Central memory CD8-positive, alpha-beta T cell (primary cell): ENCODE data around the gene CSTB.

Experiments
- ATAC-seq: fragments of 150-1000 bp; cut with Tn5 transposase; replicated peaks from 2 replicates; pipeline ENCODE4 v1.10.0; 2022; ENCODE audit warnings: mild to moderate bottlenecking, moderate FRiP score, moderate number of reproducible peaks; ENCODE audit not compliant: poor library complexity, severe bottlenecking; ENCODE audit errors: extremely low read depth
- DNase-seq, 2 donors: peaks; one replicate each; pipeline ENCODE4 v3.0.0; 2021; ENCODE audit warnings: low spot score in 2 of 2
- H3K27ac Mint-ChIP-seq: one replicate; pipeline ENCODE4 v1.8.0; 2022; ENCODE audit warnings: low read depth, mild to moderate bottlenecking, moderate library complexity, mixed read lengths
- H3K27me3 Mint-ChIP-seq: one replicate; pipeline ENCODE4 v1.8.0; 2022; ENCODE audit warnings: mixed read lengths
- H3K36me3 Mint-ChIP-seq: one replicate; pipeline ENCODE4 v1.8.0; 2022; ENCODE audit warnings: mild to moderate bottlenecking, moderate library complexity, mixed read lengths; ENCODE audit not compliant: insufficient read depth
- H3K4me1 Mint-ChIP-seq: one replicate; pipeline ENCODE4 v1.8.0; 2022; ENCODE audit warnings: mixed read lengths
- H3K4me3 Mint-ChIP-seq: one replicate; pipeline ENCODE4 v1.8.0; 2022; ENCODE audit warnings: mild to moderate bottlenecking, moderate library complexity, mixed read lengths
- H3K9me3 Mint-ChIP-seq: one replicate; pipeline ENCODE4 v1.8.0; 2022; ENCODE audit warnings: mixed read lengths

The CSTB gene

GRCh38 chr21:43731476-43731875 lies 44.6 kb downstream of the CSTB start:
- Mint-ChIP-seq H3K27me3 (no peaks in the 10 kb centered on the region), H3K4me1 (peaks cover 69% of the 10 kb centered on the region), H3K27ac (peak overlapping the region; percentile 89), H3K36me3 (peaks cover 28% of the 10 kb centered on the region), H3K4me3 (peak overlapping the region; percentile 5), H3K9me3 (no peaks in the 10 kb centered on the region)
- ATAC-seq (no peak), DNase-seq (no peak)

- Mint-ChIP-seq H3K9me3 (no peaks in the 10 kb centered on the region), H3K27ac (peak overlapping the region; percentile 90)
- peak; percentile 85 for ATAC-seq
Measured at GRCh38 chr21:43728467-43729390, 47.4 kb downstream of the CSTB start.

GRCh38 chr21:43728154-43728466 lies 48.0 kb downstream of the CSTB start:
- peaks cover 57% of the 10 kb centered on the region for H3K4me1 Mint-ChIP-seq
- H3K36me3 Mint-ChIP-seq: peaks cover 23% of the 10 kb centered on the region
- no peak for DNase-seq
- no peaks in the 10 kb centered on the region for H3K9me3 Mint-ChIP-seq
- no peaks in the 10 kb centered on the region for H3K27me3 Mint-ChIP-seq
- ATAC-seq: no peak
- peak overlapping the region; percentile 82 for H3K4me3 Mint-ChIP-seq
- H3K27ac Mint-ChIP-seq: peak overlapping the region; percentile 90

More at GRCh38 chr21:43728467-43729390, 47.4 kb downstream of the CSTB start:
- peaks cover 20% of the 10 kb centered on the region for H3K36me3 Mint-ChIP-seq
- peak overlapping the region; percentile 82 for H3K4me3 Mint-ChIP-seq
- no peaks in the 10 kb centered on the region for H3K27me3 Mint-ChIP-seq
- peak; percentile 56 to 77 for DNase-seq
- peaks cover 63% of the 10 kb centered on the region for H3K4me1 Mint-ChIP-seq

GRCh38 chr21:43727519-43728153 lies 48.5 kb downstream of the CSTB start:
- H3K9me3 Mint-ChIP-seq: no peaks in the 10 kb centered on the region
- H3K36me3 Mint-ChIP-seq: peaks cover 21% of the 10 kb centered on the region
- no peaks in the 10 kb centered on the region for H3K27me3 Mint-ChIP-seq
- H3K27ac Mint-ChIP-seq: peak overlapping the region; percentile 90
- DNase-seq: no peak
- H3K4me3 Mint-ChIP-seq: peak overlapping the region; percentile 82
- peaks cover 57% of the 10 kb centered on the region for H3K4me1 Mint-ChIP-seq
- ATAC-seq: no peak

- peak overlapping the region; percentile 90 for H3K27ac Mint-ChIP-seq
- H3K4me3 Mint-ChIP-seq: peak overlapping the region; percentile 82
- no peaks in the 10 kb centered on the region for H3K9me3 Mint-ChIP-seq
- no peaks in the 10 kb centered on the region for H3K27me3 Mint-ChIP-seq
- DNase-seq (no peak), ATAC-seq (no peak)
- peaks cover 56% of the 10 kb centered on the region for H3K4me1 Mint-ChIP-seq
- H3K36me3 Mint-ChIP-seq: peaks cover 23% of the 10 kb centered on the region
Measured at GRCh38 chr21:43726686-43727518, 49.2 kb downstream of the CSTB start.
